GM19023 (cell line): ENCODE measurements around the gene DAGLA.

ENCODE experiments used
- ATAC-seq: cut with Tn5 transposase; IDR thresholded peaks from one replicate; pipeline ENCODE4 v1.9.1; 2021; ENCODE audit warnings: mild to moderate bottlenecking, moderate library complexity; ENCODE audit not compliant: unreplicated experiment

Gene DAGLA

GRCh38 chr11:61778357-61778886, 98.2 kb downstream of the DAGLA start:
- ATAC-seq: no peak

GRCh38 chr11:61778920-61779650, 98.9 kb downstream of the DAGLA start:
- no peak for ATAC-seq

GRCh38 chr11:61779666-61780525, 99.7 kb downstream of the DAGLA start:
- no peak for ATAC-seq

GRCh38 chr11:61780581-61781162, 100.5 kb downstream of the DAGLA start:
- ATAC-seq: no peak

- ATAC-seq: no peak
Observed at GRCh38 chr11:61781585-61781984, 101.4 kb downstream of the DAGLA start.

- ATAC-seq: no peak
Observed at GRCh38 chr11:61782299-61782698, 102.1 kb downstream of the DAGLA start.

GRCh38 chr11:61782841-61783240, 102.7 kb downstream of the DAGLA start:
- ATAC-seq: no peak

GRCh38 chr11:61783717-61784505, 103.7 kb downstream of the DAGLA start:
- no peak for ATAC-seq

- ATAC-seq: no peak
Observed at GRCh38 chr11:61784506-61784805, 104.3 kb downstream of the DAGLA start.

GRCh38 chr11:61785837-61786402, 105.7 kb downstream of the DAGLA start:
- no peak for ATAC-seq

- no peak for ATAC-seq
Observed at GRCh38 chr11:61787928-61788491, 107.8 kb downstream of the DAGLA start.

- ATAC-seq: peak; percentile 27
Observed at GRCh38 chr11:61791737-61792309, 111.6 kb downstream of the DAGLA start.

- peak; percentile 88 for ATAC-seq
Observed at GRCh38 chr11:61792310-61793082, 112.3 kb downstream of the DAGLA start, which contains the start of the genes FEN1 and TMEM258. Gene FEN1 (plus strand): TSS chr11:61792911. CDS start chr11:61795362, 2,451 bp downstream. Gene TMEM258 (minus strand): TSS chr11:61792599. CDS start chr11:61792558, 41 bp downstream.

- ATAC-seq: peak; percentile 26
Observed at GRCh38 chr11:61793083-61793828, 113.1 kb downstream of the DAGLA start.

- no peak for ATAC-seq
Observed at GRCh38 chr11:61793829-61794204, 113.6 kb downstream of the DAGLA start.

GRCh38 chr11:61794579-61794978, 114.4 kb downstream of the DAGLA start:
- ATAC-seq: no peak

GRCh38 chr11:61795459-61795858, 115.3 kb downstream of the DAGLA start:
- no peak for ATAC-seq

- no peak for ATAC-seq
Observed at GRCh38 chr11:61795876-61796526, 115.8 kb downstream of the DAGLA start.
